Endodermal cell (in vitro differentiated cells): ENCODE measurements around the gene PMFBP1. TPM values are rescaled to one million over a fixed set of nuclear protein-coding genes. Genes with fewer than 3 reads are reported as not detected.

Source experiments
- DNase-seq: peaks from one replicate; pipeline ENCODE4 v3.0.0-alpha.2; 2017
- H3K27ac ChIP-seq: 2 replicates; pipeline ENCODE4 v1.5.1; 2013; ENCODE audit warnings: mild to moderate bottlenecking, low read depth, low read length, moderate library complexity
- H3K27me3 ChIP-seq: 2 replicates; pipeline ENCODE4 v1.6.1; 2013; ENCODE audit warnings: mild to moderate bottlenecking, low read length, moderate library complexity; ENCODE audit not compliant: insufficient read depth, control insufficient read depth, poor library complexity, severe bottlenecking
- H3K36me3 ChIP-seq: 2 replicates; pipeline ENCODE4 v1.7.0; 2013; ENCODE audit warnings: mild to moderate bottlenecking, low read length, moderate library complexity; ENCODE audit not compliant: control insufficient read depth, insufficient read depth
- H3K4me1 ChIP-seq: one replicate; pipeline ENCODE4 v1.7.0; 2013; ENCODE audit warnings: low read length; ENCODE audit not compliant: control insufficient read depth, insufficient read depth
- H3K4me3 ChIP-seq: 2 replicates; pipeline ENCODE4 v1.5.1; 2013; ENCODE audit warnings: mild to moderate bottlenecking, low read length, moderate library complexity
- H3K9ac ChIP-seq: 2 replicates; pipeline ENCODE4 v1.6.1; 2013; ENCODE audit warnings: mild to moderate bottlenecking, low read length, moderate library complexity; ENCODE audit not compliant: poor library complexity, severe bottlenecking; ENCODE audit errors: extremely low read depth
- H3K9me3 ChIP-seq: 2 replicates; pipeline ENCODE4 v1.6.1; 2013; ENCODE audit warnings: mild to moderate bottlenecking, low read length, moderate library complexity; ENCODE audit not compliant: control insufficient read depth
- H3K27ac Mint-ChIP-seq: 2 replicates; pipeline ENCODE4 v1.8.0; 2020; ENCODE audit warnings: mixed read lengths
- H3K27me3 Mint-ChIP-seq: 2 replicates; pipeline ENCODE4 v1.8.0; 2021; ENCODE audit warnings: mild to moderate bottlenecking, mixed read lengths; ENCODE audit not compliant: insufficient read depth
- H3K36me3 Mint-ChIP-seq: 2 replicates; pipeline ENCODE4 v1.8.0; 2020; ENCODE audit warnings: low read depth, mixed read lengths
- H3K4me1 Mint-ChIP-seq: 2 replicates; pipeline ENCODE4 v1.8.0; 2020; ENCODE audit warnings: mixed read lengths
- H3K4me3 Mint-ChIP-seq: 2 replicates; pipeline ENCODE4 v1.8.0; 2020; ENCODE audit warnings: mild to moderate bottlenecking, moderate library complexity, mixed read lengths
- H3K9me3 Mint-ChIP-seq: 2 replicates; pipeline ENCODE4 v1.8.0; 2020; ENCODE audit warnings: mild to moderate bottlenecking, mixed read lengths
- CTCF ChIP-seq: fragments of 200-600 bp; sonication (generic); conservative IDR thresholded peaks from 2 replicates; pipeline ENCODE4 v1.5.0; 2021; ENCODE audit warnings: antibody characterized with exemption, mild to moderate bottlenecking
- WGBS, 2 experiments: methylation state at CpG; one replicate each; pipeline versions ENCODE4 v1.1.5 to v1.1.7; 2013; ENCODE audit warnings: missing lambda C conversion rate in 2 of 2, mixed read lengths in 1 of 2; ENCODE audit not compliant: insufficient coverage in 1 of 2, insufficient read length in 1 of 2; 5-methylcytosine and 5-hydroxymethylcytosine counted together
- total RNA-seq, 2 donors: library from RNA; stranded (reverse); fragmentation: NEBNext Ultra II Directional in 1 of 2; extraction: Animal tissue kit (Norgen Biotek cat#: 25700) in 1 of 2; gene quantifications; 2 replicates in 1 of 2; 3 replicates in 1 of 2; pipeline ENCODE4 v1.2.1, GENCODE V29; 2021

Gene PMFBP1
- total RNA-seq, 2 donors from 2014 or later, result 2.1 to 4.1 TPM

GRCh38 chr16:72137380-72138063 lies 34.4 kb downstream of the PMFBP1 start:
- Mint-ChIP-seq H3K9me3 (no peaks in the 10 kb centered on the region), H3K27me3 (no peaks in the 10 kb centered on the region), H3K4me3 (no peak overlapping the region), H3K4me1 (peaks cover 5% of the 10 kb centered on the region), H3K36me3 (no peaks in the 10 kb centered on the region), H3K27ac (no peak overlapping the region)
- no peak overlapping the region for H3K27ac ChIP-seq
- TF ChIP-seq CTCF, result no peak
- no peak overlapping the region for H3K4me3 ChIP-seq
- H3K9ac ChIP-seq, result no peak overlapping the region
- no peaks in the 10 kb centered on the region for H3K9me3 ChIP-seq
- no peaks in the 10 kb centered on the region for H3K4me1 ChIP-seq
- DNase-seq, result no peak
- no peaks in the 10 kb centered on the region for H3K36me3 ChIP-seq
- no peaks in the 10 kb centered on the region for H3K27me3 ChIP-seq
- WGBS, 2 experiments, result 89 to 91% methylated on average over 3 to 15 of the region's 15 CpGs

DNA sequence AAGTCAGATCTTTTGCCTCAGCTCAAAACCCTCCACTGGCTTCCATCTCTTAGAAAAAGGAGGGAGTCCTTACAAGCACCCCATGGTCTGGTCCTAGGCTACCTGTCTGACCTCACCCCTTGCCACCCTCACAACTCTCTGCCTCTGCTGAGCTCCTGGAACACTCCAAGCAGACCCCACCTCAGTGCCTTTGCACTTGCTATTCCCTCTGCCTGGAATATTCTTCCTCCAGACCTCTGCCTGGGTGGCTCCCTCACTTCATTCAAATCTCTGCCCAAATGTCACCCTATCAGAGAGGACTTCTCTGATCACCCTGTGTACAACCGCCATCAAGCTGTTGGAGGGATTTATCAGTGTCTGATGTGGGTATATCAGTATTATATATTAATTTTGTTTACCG lies 37.4 kb downstream of the PMFBP1 start:
- peaks cover 2% of the 10 kb centered on the region for H3K27me3 Mint-ChIP-seq
- H3K9me3 ChIP-seq, result no peaks in the 10 kb centered on the region
- 94% methylated on average over 2 of the region's 2 CpGs; no CpG with 5 or more reads in 1 of the 2 experiments for WGBS, 2 experiments

GRCh38 chr16:72132726-72133125 lies 39.2 kb downstream of the PMFBP1 start:
- Histone ChIP-seq H3K9ac (no peak overlapping the region), H3K9me3 (no peaks in the 10 kb centered on the region), H3K36me3 (no peaks in the 10 kb centered on the region), H3K4me1 (peaks cover 22% of the 10 kb centered on the region), H3K27ac (no peak overlapping the region), H3K27me3 (no peaks in the 10 kb centered on the region), H3K4me3 (no peak overlapping the region)
- Mint-ChIP-seq H3K4me3 (no peak overlapping the region), H3K27me3 (peaks cover 2% of the 10 kb centered on the region), H3K27ac (no peak overlapping the region), H3K4me1 (peaks cover 41% of the 10 kb centered on the region), H3K9me3 (no peaks in the 10 kb centered on the region), H3K36me3 (no peaks in the 10 kb centered on the region)
- TF ChIP-seq CTCF, result no peak
- DNase-seq, result peak; percentile 16
- 93 to 100% methylated on average over 3 of the region's 3 CpGs for WGBS, 2 experiments

More for the DNA sequence above, 37.4 kb downstream of the PMFBP1 start:
- Mint-ChIP-seq H3K4me3 (no peak overlapping the region), H3K4me1 (peaks cover 26% of the 10 kb centered on the region), H3K36me3 (no peaks in the 10 kb centered on the region), H3K27ac (no peak overlapping the region), H3K9me3 (no peaks in the 10 kb centered on the region)
- no peak for TF ChIP-seq CTCF
- H3K9ac ChIP-seq, result no peak overlapping the region
- no peaks in the 10 kb centered on the region for H3K27me3 ChIP-seq
- H3K4me3 ChIP-seq, result no peak overlapping the region
- no peak overlapping the region for H3K27ac ChIP-seq
- no peaks in the 10 kb centered on the region for H3K36me3 ChIP-seq
- H3K4me1 ChIP-seq, result peaks cover 10% of the 10 kb centered on the region
- DNase-seq, result no peak
